HUES64 (cell line): ENCODE data around the gene RASAL1.

Experiments used
- H3K27ac ChIP-seq: 2 replicates; pipeline ENCODE4 v1.7.0; 2013; ENCODE audit warnings: low read depth, low read length, inconsistent platforms
- H3K27me3 ChIP-seq: 2 replicates; pipeline ENCODE4 v1.6.1; 2013; ENCODE audit warnings: mild to moderate bottlenecking, low read length; ENCODE audit not compliant: insufficient read depth
- H3K36me3 ChIP-seq: 2 replicates; pipeline ENCODE4 v1.6.1; 2013; ENCODE audit warnings: mild to moderate bottlenecking, low read length; ENCODE audit not compliant: insufficient read depth
- H3K4me1 ChIP-seq: 2 replicates; pipeline ENCODE4 v1.6.1; 2013; ENCODE audit warnings: mild to moderate bottlenecking, low read length, moderate library complexity; ENCODE audit not compliant: insufficient read depth
- H3K4me3 ChIP-seq: 2 replicates; pipeline ENCODE4 v1.5.1; 2013; ENCODE audit warnings: mild to moderate bottlenecking, low read length, moderate library complexity
- H3K9ac ChIP-seq: 2 replicates; pipeline ENCODE4 v1.6.1; 2013; ENCODE audit warnings: mild to moderate bottlenecking, low read depth, low read length
- H3K9me3 ChIP-seq: 2 replicates; pipeline ENCODE4 v1.6.1; 2013; ENCODE audit warnings: low read depth, low read length; ENCODE audit not compliant: insufficient read depth
- WGBS: fragments of 150-250, 120-280 bp; methylation state at CpG from one replicate; pipeline ENCODE4 v1.1.7; 2013; ENCODE audit warnings: missing lambda C conversion rate; 5-methylcytosine and 5-hydroxymethylcytosine counted together

RASAL1 gene

DNA sequence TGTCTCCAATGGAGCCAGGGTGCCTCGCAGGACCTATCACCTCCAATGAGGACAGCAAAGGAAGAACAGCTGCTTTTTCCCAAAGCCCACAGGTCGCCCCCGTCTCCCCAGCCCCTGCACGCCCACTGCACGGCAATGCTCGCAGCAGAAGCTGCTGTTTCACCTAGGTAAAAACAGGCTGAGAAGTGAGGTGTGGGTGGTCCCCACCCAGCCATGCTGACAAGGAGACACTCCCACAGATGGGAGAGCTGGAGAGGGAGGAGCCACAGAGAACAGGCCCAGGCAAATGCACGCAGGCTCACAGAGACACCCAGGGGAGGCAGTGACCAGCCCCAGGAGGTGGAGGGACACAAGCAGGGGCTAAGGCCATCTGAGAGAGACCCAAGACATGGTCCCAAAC, 24.4 kb upstream of the RASAL1 start:
- Histone ChIP-seq H3K27me3 (peaks cover 9% of the 10 kb centered on the region), H3K4me3 (no peak overlapping the region), H3K36me3 (peaks cover 58% of the 10 kb centered on the region), H3K4me1 (peaks cover 11% of the 10 kb centered on the region), H3K9me3 (no peaks in the 10 kb centered on the region), H3K9ac (no peak overlapping the region), H3K27ac (no peak overlapping the region)
- 94% methylated on average over 7 of the region's 7 CpGs for WGBS

DNA sequence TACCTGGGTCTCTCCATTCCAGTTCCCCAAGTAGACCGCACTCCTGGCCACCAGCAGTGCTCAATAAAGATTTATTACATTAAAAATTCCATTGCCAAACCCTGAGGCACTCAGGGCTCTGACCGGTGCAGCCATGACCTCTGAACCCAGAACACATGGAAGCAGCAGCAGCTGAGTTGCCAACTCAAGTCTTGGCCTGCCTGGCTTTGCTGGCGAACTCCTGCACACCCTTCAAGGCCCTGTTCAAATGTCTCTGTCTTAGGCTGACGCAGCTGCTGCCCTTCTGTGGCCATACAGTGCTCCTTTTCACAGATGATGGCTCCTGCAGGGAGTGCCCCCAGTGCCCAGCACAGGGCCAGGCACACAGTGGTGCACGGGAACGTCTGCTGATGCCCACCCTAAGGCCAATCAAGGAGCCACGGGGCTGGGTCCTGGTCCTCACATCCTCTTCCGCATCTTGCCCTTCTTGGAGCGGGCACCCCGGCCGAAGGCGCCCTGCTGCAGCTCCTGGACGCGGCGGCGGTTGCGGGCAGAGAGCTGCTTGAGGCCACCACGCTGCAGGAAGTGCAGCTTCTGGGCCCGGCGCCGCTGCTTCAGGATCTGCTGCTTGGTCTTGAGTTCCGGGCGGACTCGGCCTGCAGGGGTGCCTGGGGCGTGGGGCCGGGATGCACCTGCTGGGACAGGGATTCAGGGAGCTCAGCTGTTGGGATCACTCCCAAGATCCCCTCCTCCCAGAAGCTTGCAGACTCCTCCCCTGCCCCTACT, 23.1 kb upstream of the RASAL1 start:
- Histone ChIP-seq H3K27me3 (peaks cover 23% of the 10 kb centered on the region), H3K36me3 (peaks cover 51% of the 10 kb centered on the region), H3K4me1 (peaks cover 11% of the 10 kb centered on the region), H3K27ac (no peak overlapping the region), H3K9ac (no peak overlapping the region), H3K4me3 (no peak overlapping the region), H3K9me3 (no peaks in the 10 kb centered on the region)
- 96% methylated on average over 26 of the region's 26 CpGs for WGBS

DNA sequence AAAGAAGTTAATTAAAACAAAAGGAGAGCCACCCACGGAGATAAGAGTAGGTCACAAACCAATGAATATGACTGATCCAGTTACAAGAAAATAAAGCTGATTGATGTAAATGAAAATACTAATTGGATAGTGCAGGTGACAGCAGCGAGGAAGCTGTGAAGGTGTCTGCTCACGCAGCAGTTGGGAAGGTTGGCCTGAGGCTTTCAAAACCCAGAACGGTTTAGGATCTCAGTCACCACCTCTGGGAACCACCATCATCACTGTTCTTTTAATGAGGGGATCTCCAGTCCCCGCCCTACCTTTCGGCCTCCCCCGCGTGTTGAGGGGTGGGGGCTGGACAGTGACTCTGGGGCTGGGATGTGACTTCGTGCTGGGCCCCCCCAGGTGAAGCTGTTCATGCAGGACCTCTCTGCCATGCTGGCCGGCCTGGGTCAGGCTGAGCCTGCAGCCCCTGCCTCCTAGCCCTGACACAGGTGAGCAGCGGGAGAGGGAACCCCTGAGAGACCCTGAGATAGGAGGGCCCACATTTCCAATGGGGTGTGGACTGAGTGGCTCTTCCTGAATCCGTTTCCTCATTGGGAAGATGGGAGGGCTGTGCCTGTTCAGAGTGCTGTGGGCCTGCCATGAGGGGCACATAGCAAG, 21.8 kb upstream of the RASAL1 start:
- H3K9ac ChIP-seq = no peak overlapping the region
- H3K36me3 ChIP-seq = peaks cover 41% of the 10 kb centered on the region
- no peaks in the 10 kb centered on the region for H3K9me3 ChIP-seq
- H3K27ac ChIP-seq = no peak overlapping the region
- whole genome bisulfite sequencing = 91% methylated on average over 12 of the region's 12 CpGs
- H3K4me1 ChIP-seq = peaks cover 8% of the 10 kb centered on the region
- H3K4me3 ChIP-seq = no peak overlapping the region
- peaks cover 35% of the 10 kb centered on the region for H3K27me3 ChIP-seq

DNA sequence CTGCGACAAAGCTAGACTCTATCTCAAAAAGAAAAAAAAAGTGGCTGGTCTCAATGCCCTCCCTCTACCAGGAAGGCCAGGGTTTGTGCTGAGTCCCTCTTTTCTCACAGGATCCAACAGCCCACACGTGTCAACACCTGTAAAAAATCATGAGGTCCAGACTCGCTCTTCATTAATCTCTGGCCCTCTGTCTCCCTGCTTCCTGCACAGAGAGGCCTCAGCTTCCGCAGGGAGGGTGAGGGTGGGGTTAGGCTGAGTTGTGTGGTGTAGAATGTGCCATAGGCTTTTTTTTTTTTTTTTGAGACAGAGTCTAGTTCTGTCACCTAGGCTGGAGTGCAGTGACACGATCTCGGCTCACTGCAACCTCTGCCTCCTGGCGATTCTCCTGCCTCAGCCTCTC, 20.1 kb upstream of the RASAL1 start:
- H3K4me1 ChIP-seq = no peaks in the 10 kb centered on the region
- no peak overlapping the region for H3K4me3 ChIP-seq
- H3K36me3 ChIP-seq = peaks cover 34% of the 10 kb centered on the region
- H3K27ac ChIP-seq = no peak overlapping the region
- 84% methylated on average over 7 of the region's 7 CpGs for WGBS
- no peaks in the 10 kb centered on the region for H3K9me3 ChIP-seq
- no peak overlapping the region for H3K9ac ChIP-seq
- peaks cover 45% of the 10 kb centered on the region for H3K27me3 ChIP-seq

DNA sequence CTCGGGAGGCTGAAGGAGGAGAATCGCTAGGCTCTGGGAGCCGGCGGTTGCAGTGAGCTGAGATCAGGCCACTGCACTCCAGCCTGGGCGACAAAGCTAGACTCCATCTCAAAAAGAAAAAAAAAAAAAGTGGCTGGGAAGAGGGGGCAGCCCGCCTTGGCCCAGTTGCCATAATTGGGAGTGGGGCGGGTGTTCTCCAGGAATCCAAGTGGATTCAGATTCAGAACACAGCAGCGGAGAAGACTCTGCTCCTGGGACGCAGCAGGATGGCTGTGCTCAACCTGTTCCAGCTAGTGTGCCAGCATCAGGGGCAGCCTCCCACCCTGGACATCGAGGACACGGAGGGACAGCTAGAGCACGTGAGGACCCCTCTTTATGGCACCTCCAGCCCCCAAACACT, 19.5 kb upstream of the RASAL1 start:
- no peak overlapping the region for H3K27ac ChIP-seq
- no peak overlapping the region for H3K9ac ChIP-seq
- WGBS = 83% methylated on average over 12 of the region's 12 CpGs

DNA sequence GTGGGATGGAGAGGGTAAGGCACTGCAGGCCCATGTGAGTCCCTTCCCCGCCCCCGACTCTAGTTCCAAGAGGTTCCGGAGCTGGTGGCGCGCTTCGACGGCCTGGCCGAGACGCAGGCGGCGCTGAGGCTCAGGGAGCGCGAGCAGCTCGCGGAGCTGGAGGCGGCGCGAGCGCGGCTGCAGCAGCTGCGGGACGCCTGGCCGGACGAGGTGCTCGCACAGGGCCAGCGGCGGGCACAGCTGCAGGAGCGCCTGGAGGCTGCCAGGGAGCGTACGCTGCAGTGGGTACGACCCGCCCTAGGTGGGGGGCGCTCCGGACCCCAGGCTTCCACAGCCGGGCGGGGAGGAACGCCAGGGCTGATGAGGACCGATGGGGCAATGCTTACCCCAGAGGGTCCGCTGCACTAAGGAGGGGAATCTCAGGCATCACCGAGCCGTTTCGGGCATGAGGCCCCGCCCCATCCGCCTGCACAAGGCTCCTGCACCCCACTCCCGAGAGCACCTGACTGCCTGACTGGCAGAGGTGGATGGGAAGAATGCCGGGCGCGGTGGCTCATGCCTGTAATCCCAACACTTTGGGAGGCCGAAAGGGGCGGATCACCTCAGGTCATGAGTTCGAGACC, 18.9 kb upstream of the RASAL1 start:
- Histone ChIP-seq H3K9me3 (no peaks in the 10 kb centered on the region), H3K4me1 (peaks cover 7% of the 10 kb centered on the region; the same call in 1 of the 2 replicates), H3K36me3 (peaks cover 22% of the 10 kb centered on the region), H3K27ac (no peak overlapping the region), H3K27me3 (peaks cover 51% of the 10 kb centered on the region), H3K9ac (peak overlapping the region; percentile 33; the same call in 1 of the 2 replicates), H3K4me3 (peak overlapping the region; percentile 55)
- 9% methylated on average over 51 of the region's 51 CpGs for WGBS

More for the DNA sequence above, 19.5 kb upstream of the RASAL1 start:
- H3K4me1 ChIP-seq = peaks cover 2% of the 10 kb centered on the region; the same call in 1 of the 2 replicates
- H3K4me3 ChIP-seq = peak overlapping the region; percentile 55; the same call in 1 of the 2 replicates
- H3K9me3 ChIP-seq = no peaks in the 10 kb centered on the region
- H3K27me3 ChIP-seq = peaks cover 48% of the 10 kb centered on the region
- H3K36me3 ChIP-seq = peaks cover 28% of the 10 kb centered on the region

DNA sequence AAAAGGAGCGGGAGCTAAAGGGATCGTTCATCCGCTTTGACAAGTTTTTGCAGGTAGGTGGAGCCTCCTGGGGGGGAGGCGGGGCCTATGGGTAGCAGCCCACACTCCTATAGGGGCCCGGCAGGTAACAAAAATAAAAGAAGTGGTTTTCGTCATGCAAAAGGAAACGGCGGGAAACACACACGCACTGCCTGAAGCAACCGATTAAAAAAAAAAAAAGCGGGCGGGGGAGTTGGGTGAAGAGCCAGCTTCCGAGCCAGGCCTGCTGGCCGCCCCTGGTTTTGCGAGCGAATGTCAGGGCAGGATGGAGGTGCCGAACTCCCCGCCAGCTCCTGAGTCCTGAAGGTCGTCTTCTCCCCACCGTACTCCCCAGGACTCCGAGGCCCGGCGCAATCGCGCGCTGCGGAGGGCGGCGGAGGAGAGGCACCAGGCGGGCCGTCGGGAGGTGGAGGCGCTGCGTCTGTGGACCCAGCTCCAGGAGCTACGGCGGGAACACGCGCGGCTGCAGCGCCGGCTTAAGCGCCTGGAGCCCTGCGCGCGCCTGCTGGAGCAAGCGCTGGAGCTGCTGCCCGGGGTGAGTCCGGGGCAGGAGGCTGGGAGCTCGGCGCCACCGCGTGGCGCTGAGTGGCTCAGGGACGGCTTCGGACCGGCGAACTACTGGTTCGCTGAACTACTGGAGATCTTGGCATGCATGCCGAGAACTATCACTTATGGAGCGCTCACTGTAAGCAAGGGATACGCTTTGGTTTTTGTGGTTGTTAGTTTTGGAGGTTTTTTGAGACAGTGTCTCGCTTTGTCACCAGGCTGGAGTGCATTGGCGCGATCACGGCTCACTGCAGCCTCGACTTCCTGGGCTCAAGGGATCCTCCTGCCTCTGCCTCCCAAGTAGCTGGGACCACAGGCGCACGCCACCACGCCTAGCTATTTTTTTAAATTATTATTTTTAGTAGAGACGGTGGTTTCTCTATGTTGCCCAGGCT, 17.6 kb upstream of the RASAL1 start:
- peaks cover 9% of the 10 kb centered on the region for H3K36me3 ChIP-seq
- peak overlapping the region; percentile 59 for H3K9ac ChIP-seq
- H3K27me3 ChIP-seq = peaks cover 51% of the 10 kb centered on the region
- H3K4me1 ChIP-seq = peaks cover 10% of the 10 kb centered on the region; the same call in 1 of the 2 replicates
- no peaks in the 10 kb centered on the region for H3K9me3 ChIP-seq
- 9% methylated on average over 69 of the region's 70 CpGs for WGBS
- peak overlapping the region; percentile 57 for H3K4me3 ChIP-seq
- no peak overlapping the region for H3K27ac ChIP-seq

DNA sequence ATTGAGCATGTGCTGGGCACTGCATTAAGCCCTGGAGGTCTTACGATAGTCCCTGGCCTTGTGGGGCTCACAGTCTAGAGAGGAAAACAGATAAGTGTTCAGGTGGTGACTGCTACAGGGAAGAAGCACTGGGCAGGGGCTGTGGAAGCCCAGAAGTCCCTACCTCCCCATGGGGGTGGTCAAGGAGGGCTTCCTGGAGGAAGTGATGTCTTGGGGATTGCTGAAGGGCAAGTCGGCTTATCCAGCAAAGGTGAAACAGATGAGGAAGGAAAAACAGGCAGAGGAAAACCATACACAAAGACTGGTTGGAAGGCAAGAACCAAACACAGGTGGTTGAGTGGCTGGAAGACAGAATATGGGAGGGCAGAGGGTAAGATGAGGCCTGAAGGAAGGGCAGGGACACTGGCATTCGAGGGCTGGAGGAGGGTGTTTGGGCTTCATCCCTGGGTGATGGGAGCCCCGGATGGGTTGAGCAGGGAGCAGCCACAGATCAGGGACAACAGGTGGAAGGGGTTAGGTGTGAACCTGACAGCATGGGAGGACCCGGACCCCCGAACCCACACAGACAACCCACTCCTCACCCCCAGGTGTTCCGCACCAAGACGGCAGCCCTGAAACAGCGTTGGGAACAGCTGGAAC, 16.8 kb upstream of the RASAL1 start:
- no peak overlapping the region for H3K9ac ChIP-seq
- 46% methylated on average over 7 of the region's 9 CpGs for WGBS
- no peak overlapping the region for H3K27ac ChIP-seq
- H3K36me3 ChIP-seq = peaks cover 3% of the 10 kb centered on the region; the same call in 1 of the 2 replicates
- peak overlapping the region; percentile 57 for H3K4me3 ChIP-seq
- H3K9me3 ChIP-seq = 0 out of 2 replicates have a peak, but pooled peaks cover 1% of the 10 kb centered on the region
- H3K27me3 ChIP-seq = peaks cover 51% of the 10 kb centered on the region
- H3K4me1 ChIP-seq = peaks cover 10% of the 10 kb centered on the region; the same call in 1 of the 2 replicates

DNA sequence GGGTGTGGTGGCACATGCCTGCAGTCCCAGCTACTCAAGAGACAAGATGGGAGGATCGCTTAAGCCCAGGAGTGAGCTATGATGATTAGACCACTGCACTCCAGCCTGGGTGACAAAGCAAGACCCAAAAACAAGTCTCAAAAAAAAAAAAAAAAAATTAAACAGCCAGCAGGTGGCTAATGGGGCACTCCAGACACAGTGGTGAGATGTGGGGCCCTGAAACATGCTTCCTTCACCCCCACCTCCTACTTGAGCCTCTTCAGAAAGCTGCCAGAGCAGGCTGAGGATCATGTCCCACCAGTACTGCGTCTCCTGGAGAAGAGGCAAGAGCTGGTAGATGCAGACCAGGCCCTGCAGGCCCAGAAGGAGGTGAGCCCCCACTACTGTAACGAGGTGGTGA, 16.1 kb upstream of the RASAL1 start:
- peaks cover 10% of the 10 kb centered on the region; the same call in 1 of the 2 replicates for H3K4me1 ChIP-seq
- no peak overlapping the region for H3K27ac ChIP-seq
- no peak overlapping the region for H3K4me3 ChIP-seq
- WGBS = 91% methylated on average over 3 of the region's 3 CpGs
- H3K27me3 ChIP-seq = peaks cover 51% of the 10 kb centered on the region
- H3K9me3 ChIP-seq = 0 out of 2 replicates have a peak, but pooled peaks cover 4% of the 10 kb centered on the region
- no peaks in the 10 kb centered on the region for H3K36me3 ChIP-seq
- H3K9ac ChIP-seq = no peak overlapping the region
